DMS 273 treated with DMSO at 0.1 percent for 48 hours (cell line): ENCODE data around the gene SLC35B1.

ENCODE experiments used
- DNase-seq: peaks from one replicate; lab custom pipeline; 2025; lab: John Stamatoyannopoulos, UW

Gene SLC35B1

GRCh38 chr17:49707608-49708514 is at the start of gene SLC35B1:
Gene SLC35B1 (minus strand): TSS chr17:49707964. CDS start chr17:49707833, 131 bp downstream.
- DNase-seq, result peak; percentile 98

GRCh38 chr17:49757151-49757777 is 49.5 kb upstream of the SLC35B1 start:
- no peak for DNase-seq

GRCh38 chr17:49756323-49757150 is 48.8 kb upstream of the SLC35B1 start:
- no peak for DNase-seq

GRCh38 chr17:49755663-49756283 is 48.0 kb upstream of the SLC35B1 start:
- peak; percentile 24 for DNase-seq

- DNase-seq, result no peak
Observed at GRCh38 chr17:49753959-49754391, 46.2 kb upstream of the SLC35B1 start.

- DNase-seq, result no peak
Observed at GRCh38 chr17:49752508-49752907, 44.7 kb upstream of the SLC35B1 start.

GRCh38 chr17:49749730-49750129 is 42.0 kb upstream of the SLC35B1 start:
- DNase-seq, result no peak

GRCh38 chr17:49748791-49749190 is 41.0 kb upstream of the SLC35B1 start:
- DNase-seq, result no peak

GRCh38 chr17:49748223-49748622 is 40.5 kb upstream of the SLC35B1 start:
- no peak for DNase-seq

- no peak for DNase-seq
Observed at GRCh38 chr17:49747632-49748031, 39.9 kb upstream of the SLC35B1 start.

GRCh38 chr17:49746791-49747490 is 39.2 kb upstream of the SLC35B1 start:
- no peak for DNase-seq

GRCh38 chr17:49745175-49746139 is 37.7 kb upstream of the SLC35B1 start:
- DNase-seq, result no peak

GRCh38 chr17:49742166-49742638 is 34.4 kb upstream of the SLC35B1 start:
- DNase-seq, result no peak

- no peak for DNase-seq
Observed at GRCh38 chr17:49741692-49742076, 33.9 kb upstream of the SLC35B1 start.

- DNase-seq, result no peak
Observed at GRCh38 chr17:49741009-49741691, 33.4 kb upstream of the SLC35B1 start.

GRCh38 chr17:49739641-49740271 is 32.0 kb upstream of the SLC35B1 start:
- no peak for DNase-seq

- DNase-seq, result no peak
Observed at GRCh38 chr17:49738456-49739163, 30.8 kb upstream of the SLC35B1 start.
